Right ventricle myocardium inferior (tissue), 1 donor: Measurements from ENCODE around the gene GLMP. TPM values are rescaled to one million over a fixed set of nuclear protein-coding genes. Genes with fewer than 3 reads are reported as not detected.

Experiments used
- ATAC-seq: fragments of 200-7000 bp; cut with Tn5 transposase; one replicate; pipeline ENCODE4 v1.9.1; 2020; ENCODE audit warnings: mild to moderate bottlenecking, moderate library complexity
- DNase-seq: peaks from one replicate; pipeline ENCODE4 v3.0.0; 2021; ENCODE audit errors: missing footprints
- intact Hi-C: fragments of 100-400 bp; cut with DNase I; formaldehyde crosslinking; loops from one replicate; pipeline ENCODE4 v1.11.0; 2022
- total RNA-seq: library from RNA; stranded (reverse); fragmentation: NEBNext Ultra II Directional; extraction: Animal tissue kit (Norgen Biotek cat#: 25700); gene quantifications from one replicate; pipeline ENCODE4 v1.2.1, GENCODE V29; 2021
- donor health status: DM: no; HTN: yes; CAD: no; lungs with severe emphysema.

GLMP gene
- total RNA-seq, 1 donor from 2014 or later = 16.4 TPM

GRCh38 chr1:156293098-156293434 is 2.4 kb downstream of the GLMP start:
- DNase-seq (no peak), ATAC-seq (no peak)
- intact Hi-C loops = no loop called here

DNA sequence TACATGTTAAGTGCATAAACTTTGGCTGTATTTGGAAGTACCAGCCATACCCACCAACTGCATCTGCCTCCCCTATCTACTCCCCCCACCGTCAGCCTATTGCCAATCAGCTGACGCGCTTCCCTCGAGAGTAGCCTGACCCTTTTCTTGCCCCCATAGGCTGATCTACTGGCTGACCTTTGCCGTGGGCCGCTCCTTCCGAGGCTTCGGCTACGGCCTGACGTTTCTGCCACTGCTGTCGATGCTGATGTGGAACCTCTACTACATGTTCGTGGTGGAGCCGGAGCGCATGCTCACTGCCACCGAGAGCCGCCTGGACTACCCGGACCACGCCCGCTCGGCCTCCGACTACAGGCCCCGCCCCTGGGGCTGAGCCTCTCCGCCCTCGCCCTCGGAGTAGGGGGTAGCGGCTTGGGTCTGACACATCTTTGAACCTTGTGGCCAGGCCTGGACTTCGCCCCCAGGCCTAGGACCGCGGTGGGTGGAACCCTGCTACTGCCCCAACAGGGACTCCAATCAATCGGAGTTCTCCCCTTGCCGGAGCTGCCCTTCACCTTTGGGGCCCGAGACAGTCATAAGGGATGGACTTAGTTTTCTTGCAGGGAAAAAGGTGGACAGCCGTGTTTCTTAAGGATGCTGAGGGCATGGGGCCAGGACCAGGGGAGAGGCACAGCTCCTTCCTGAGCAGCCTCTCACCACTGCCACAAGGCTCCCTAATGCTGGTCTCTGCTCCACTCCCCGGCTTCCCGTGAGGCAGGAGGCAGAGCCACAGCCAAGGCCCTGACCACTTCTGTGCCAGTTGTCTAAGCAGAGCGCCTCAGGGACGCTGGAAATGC is 4.0 kb downstream of the GLMP start:
- DNase-seq = peak; percentile 96
- intact Hi-C loops = no loop called here

DNA sequence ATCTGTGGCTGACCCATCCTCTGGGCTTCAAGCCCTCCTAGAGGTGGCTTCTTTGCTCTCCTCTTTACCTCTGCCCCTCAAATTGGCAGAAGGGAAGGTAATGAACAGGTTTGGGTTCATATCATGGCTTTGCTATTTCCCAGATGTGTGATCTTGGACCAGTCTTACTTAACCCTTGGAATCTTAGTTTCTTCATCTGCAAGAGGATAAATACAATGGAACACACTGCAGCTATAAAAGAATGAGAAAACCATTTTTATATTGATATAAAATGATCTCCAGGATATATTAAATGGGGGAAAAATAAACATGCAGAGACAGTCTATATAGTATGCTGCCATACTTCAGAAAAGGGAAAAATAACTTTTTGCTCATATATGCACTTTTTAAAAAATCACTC is 5.6 kb downstream of the GLMP start:
- intact Hi-C loops = no loop called here
- ATAC-seq = no peak
- DNase-seq = no peak

More for the DNA sequence above, 4.0 kb downstream of the GLMP start:
- peak; percentile 96 for ATAC-seq

DNA sequence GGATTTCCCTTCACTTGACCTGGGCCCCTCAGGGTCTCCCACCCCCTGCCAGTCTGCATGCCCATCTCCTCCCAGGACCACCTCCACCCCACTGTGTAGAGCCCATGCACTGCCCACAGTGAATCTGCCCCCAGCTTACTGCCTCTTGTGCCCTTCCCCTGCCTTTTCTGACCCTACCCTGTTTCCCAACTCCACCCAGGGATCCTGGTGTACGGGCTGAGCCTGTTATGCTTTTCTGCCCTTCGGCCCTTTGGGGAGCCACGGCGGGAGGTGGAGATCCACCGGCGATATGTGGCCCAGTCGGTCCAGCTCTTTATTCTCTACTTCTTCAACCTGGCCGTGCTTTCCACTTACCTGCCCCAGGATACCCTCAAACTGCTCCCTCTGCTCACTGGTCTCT is 9.4 kb downstream of the GLMP start:
- intact Hi-C loops = no loop called here
- ATAC-seq (no peak), DNase-seq (no peak)

DNA sequence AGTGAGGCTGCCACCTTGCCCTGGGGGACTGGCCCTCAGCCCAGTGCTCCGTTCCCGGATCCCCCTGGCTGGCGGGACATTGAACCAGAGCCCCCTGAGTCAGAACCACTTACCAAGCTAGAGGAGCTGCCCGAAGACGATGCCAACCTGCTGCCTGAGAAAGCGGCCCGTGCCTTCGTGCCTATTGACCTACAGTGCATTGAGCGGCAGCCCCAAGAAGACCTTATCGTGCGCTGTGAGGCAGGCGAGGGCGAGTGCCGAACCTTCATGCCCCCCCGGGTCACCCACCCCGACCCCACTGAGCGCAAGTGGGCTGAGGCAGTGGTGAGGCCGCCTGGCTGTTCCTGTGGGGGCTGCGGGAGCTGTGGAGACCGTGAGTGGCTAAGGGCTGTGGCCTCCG is 10.0 kb downstream of the GLMP start:
- DNase-seq (no peak), ATAC-seq (no peak)
- intact Hi-C loops = no loop called here

GRCh38 chr1:156284757-156285156 is 10.7 kb downstream of the GLMP start:
- no peak for ATAC-seq
- intact Hi-C loops = loop anchor here (5.0 kb wide), 1 partner anchor 53 kb away; the partner anchor contains the start of genes CCT3 and TSACC
- no peak for DNase-seq

- intact Hi-C loops = loop anchor here (5.0 kb wide), 1 partner anchor 53 kb away; the partner anchor contains the start of genes CCT3 and TSACC
- ATAC-seq = no peak
- no peak for DNase-seq
These were observed 11.4 kb downstream of the GLMP start, which contains the start of gene TMEM79 for GRCh38 chr1:156284112-156284511. TMEM79 (plus strand) TSS chr1:156284325; CDS start chr1:156285227, 902 bp downstream.

DNA sequence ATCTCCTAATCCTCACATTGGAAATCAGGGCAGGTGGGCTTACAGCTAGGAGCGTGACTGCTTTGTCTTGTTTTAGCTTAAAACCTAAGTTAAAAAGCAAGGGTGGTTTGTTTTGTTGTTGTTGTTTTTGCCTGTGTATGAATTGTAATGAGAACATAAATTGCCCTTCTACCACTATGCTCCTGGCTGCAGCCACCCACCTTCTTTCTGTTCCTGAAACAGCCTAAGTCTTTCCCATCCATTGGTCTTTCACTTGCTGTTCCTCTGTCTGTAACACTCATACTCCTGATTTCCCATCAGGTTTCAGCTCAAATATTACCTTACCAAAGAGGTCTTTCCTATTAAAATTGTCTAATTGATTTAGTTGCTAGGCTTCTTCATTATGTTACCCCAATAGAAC is 12.0 kb downstream of the GLMP start:
- intact Hi-C loops = loop anchor here (5.0 kb wide), 1 partner anchor 54 kb away; the partner anchor contains the start of genes CCT3 and TSACC
- DNase-seq (no peak), ATAC-seq (no peak)

DNA sequence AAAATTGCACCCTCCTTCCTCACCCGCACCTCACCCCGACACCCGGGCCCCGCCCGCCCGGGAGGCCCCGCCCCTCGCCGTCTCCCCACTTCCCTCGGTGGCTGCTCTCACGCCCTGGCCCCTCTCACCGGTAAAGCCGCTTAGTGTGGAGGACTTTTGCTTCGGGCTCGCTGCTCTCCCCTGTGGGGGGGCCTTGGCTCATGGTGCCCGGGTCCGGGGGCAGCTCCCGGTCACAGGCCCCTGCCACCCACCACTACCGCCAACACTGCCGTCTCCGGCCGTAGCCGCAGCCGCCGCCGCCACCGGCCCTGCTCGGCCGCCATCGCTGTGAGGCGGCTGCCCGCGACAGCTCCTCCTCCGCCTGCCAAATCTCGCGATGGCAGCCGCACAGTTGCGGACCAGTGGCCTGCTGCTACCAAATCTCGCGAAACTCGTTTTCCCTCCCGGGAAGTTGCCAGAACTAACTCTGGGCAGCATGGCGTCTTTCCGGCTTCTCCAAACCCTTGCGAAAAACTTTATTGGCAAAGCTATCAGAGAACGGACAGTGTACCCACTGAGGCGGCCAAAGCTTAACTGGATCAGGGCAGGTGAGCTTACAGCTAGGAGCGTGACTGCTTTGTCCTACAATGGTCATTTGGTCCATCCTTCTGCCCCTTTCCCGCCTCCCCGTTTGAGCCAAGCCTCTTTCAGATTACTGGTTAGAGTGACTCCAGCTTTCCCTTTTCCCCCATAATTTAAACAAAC is 12.8 kb downstream of the GLMP start, which contains the start of gene SMG5:
Gene SMG5, minus strand, starts transcription at position 347 of the 744 bp plus-strand sequence. Its CDS starts 145 bp downstream, at position 202.
- ATAC-seq (peak; percentile 94), DNase-seq (peak; percentile 98)
- intact Hi-C loops = loop anchor here (5.0 kb wide), 1 partner anchor 55 kb away; the partner anchor contains the start of genes CCT3 and TSACC

DNA sequence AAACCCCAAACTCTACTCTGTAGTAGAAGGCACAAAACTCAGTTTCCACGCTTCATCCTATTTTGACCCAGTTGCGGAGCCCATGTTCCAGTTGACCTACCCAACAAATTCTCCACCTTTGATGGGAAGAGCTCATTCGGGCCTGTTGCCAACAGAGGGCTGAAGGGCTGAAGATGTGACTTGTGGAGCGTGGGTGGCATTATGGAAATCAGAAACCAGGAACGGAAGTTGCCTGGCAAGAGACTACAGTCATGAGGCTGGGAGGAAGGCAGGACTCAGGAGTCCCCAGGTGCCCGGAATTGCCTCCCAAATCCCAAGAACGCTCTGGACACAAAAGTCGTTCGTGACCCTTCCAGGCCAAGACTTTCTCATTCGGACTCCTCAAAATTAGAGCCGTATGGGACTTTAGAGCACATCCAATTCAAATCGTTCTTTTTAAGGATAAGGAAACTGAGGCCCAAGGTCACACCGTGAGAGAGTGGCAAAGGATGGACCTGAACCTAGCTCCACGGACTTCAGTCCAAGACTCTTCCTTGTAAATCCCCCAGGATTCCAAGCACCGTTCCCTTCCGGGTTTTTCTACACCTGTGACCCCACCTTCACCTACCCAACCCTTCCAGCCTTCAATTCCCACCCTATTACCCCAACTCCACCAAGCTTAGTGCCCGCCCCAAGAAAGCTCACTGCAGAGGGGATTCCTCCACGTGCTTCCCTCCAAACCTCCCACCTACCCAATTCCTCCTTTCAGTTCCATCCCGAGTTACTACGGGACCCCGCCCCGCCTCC is 13.6 kb downstream of the GLMP start:
- DNase-seq (no peak), ATAC-seq (no peak)
- intact Hi-C loops = loop anchor here (5.0 kb wide), 1 partner anchor 55 kb away; the partner anchor contains the start of genes CCT3 and TSACC

DNA sequence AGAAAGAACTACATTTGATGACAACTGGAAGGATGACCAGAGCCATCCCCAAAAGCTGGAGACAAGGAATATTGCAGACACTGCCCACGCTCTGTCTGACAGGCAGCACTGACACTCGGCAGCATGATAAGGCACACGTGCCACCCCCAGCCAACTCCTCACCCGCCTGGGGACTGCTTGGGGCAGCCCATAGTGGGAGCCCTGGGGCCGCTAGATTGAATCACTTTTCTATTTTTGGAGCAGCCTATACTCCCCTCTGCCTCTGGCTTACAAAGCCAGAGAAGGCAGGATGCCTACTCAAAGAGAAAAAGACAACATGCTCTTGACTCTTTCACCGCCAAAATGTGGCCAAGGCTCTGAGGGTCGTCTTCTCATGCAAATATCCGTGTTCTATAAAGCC is 14.2 kb downstream of the GLMP start:
- ATAC-seq (peak; percentile 77), DNase-seq (peak; percentile 78)
- intact Hi-C loops = loop anchor here (5.0 kb wide), 1 partner anchor 56 kb away; the partner anchor contains the start of genes CCT3 and TSACC

DNA sequence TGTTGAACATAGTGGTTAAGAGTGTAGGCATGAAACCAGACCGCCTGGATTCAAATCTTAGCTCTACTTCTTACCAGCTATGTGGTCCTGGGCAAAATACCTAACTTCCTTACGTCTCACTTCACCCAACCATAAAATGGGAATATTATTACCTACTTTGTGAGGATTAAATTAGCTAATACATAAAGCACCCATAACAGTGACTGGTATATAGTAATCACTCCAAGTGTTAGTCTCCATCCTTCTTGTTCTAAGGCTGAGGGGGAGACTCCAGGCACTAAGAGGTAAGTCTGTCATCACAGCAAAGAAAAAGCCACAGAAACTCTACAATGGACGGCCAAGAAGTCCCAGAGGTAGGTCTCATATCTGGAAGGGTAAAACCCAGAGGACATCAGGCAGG is 15.6 kb downstream of the GLMP start:
- intact Hi-C loops = loop anchor here (5.0 kb wide), 2 partner anchors 43 to 57 kb away; partner anchors contain the start of genes CCT3 and TSACC
- ATAC-seq (no peak), DNase-seq (no peak)

DNA sequence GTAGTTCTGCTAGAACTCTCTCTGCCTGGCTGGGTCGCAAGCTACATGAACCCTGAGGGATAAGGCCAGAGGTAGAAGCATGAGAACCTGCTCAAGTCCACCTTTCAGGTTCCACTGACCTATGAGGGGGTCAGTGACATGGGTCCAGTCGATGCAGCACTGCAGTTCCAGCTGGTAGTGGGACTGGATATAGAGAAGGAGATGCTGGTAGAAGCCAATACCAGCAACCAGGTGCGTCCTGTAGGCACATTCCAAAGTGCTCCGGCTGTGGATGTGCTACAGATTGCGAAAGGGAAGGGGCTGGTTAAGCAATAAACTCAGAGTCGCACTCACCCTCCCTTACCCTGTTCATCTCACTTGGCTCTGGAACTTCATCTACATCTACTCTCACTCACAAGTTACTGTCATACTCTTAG is 18.5 kb downstream of the GLMP start:
- DNase-seq (no peak), ATAC-seq (no peak)
- intact Hi-C loops = loop anchor here (5.0 kb wide), 1 partner anchor 40 kb away; no protein-coding TSS in a partner anchor

DNA sequence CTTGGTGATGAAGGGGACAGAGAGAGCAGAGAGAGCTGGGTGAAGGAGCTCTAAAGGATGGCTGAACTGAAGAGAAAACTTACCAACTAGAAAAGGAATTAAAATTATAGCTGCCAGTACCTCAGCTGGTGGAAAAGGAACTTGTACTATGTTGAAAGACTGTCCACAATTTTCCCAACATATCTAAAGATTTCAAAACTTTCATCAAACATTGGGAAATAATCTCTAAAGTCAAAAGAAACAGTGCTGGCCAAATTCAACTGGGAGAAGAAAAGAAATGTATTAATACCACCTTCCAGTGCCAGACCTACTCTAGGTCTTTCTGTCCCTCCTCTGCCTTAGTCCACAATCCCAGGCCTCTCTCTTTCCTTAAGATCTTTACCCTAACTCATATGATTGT is 18.9 kb downstream of the GLMP start:
- DNase-seq (no peak), ATAC-seq (no peak)
- intact Hi-C loops = loop anchor here (5.0 kb wide), 1 partner anchor 39 kb away; no protein-coding TSS in a partner anchor

GRCh38 chr1:156270314-156270713 is 25.2 kb downstream of the GLMP start:
- no peak for ATAC-seq
- no peak for DNase-seq
- intact Hi-C loops = no loop called here

- ATAC-seq (no peak), DNase-seq (no peak)
- intact Hi-C loops = no loop called here
These were observed 27.1 kb downstream of the GLMP start for GRCh38 chr1:156268336-156268735.

- intact Hi-C loops = no loop called here
- ATAC-seq (no peak), DNase-seq (no peak)
These were observed 29.4 kb downstream of the GLMP start for GRCh38 chr1:156266051-156266450.

DNA sequence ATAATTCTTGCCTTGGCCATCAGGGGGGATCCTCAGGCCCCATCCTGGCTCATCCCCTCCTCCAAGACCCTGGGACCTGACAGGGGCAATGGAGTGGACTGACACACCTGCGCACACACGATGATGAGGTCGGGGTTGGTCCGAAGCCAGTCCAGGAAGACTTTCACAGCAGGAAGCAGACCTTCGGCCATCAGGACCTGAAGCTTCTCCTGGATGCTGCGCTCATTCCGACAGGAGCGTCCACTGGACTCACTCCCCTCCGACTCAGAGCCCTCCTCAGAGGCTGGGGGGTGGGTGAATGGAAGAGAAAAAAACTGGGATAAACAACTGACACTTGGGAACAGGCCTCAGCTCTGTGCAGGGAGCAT is 32.2 kb downstream of the GLMP start:
- ATAC-seq (no peak), DNase-seq (no peak)
- intact Hi-C loops = no loop called here
